Subcutaneous abdominal adipose tissue (tissue), 5 donors: ENCODE data around the gene ERC2.

Source experiments
- H3K27ac ChIP-seq: one replicate; pipeline ENCODE4 v1.7.0; 2013; ENCODE audit warnings: low read depth, mild to moderate bottlenecking, inconsistent platforms, low read length, moderate library complexity
- H3K27me3 ChIP-seq, 5 donors: one replicate each; pipeline ENCODE4 v1.7.0; 2013; ENCODE audit warnings: low read length in 5 of 5, inconsistent platforms in 1 of 5; ENCODE audit not compliant: control insufficient read depth in 5 of 5, insufficient read depth in 4 of 5
- H3K36me3 ChIP-seq, 5 donors: one replicate each; pipeline ENCODE4 v1.7.0; 2013; ENCODE audit warnings: low read length in 5 of 5; ENCODE audit not compliant: control insufficient read depth in 5 of 5, insufficient read depth in 5 of 5
- H3K4me1 ChIP-seq, 5 donors: one replicate each; pipeline ENCODE4 v1.7.0; 2013; ENCODE audit warnings: low read length in 5 of 5, mild to moderate bottlenecking in 3 of 5, moderate library complexity in 1 of 5; ENCODE audit not compliant: control insufficient read depth in 5 of 5, insufficient read depth in 5 of 5
- H3K4me3 ChIP-seq, 5 donors: one replicate each; pipeline ENCODE4 v1.7.0; 2013; ENCODE audit warnings: low read length in 5 of 5, low read depth in 1 of 5
- H3K9ac ChIP-seq, 5 donors: one replicate each; pipeline ENCODE4 v1.7.0; 2013; ENCODE audit warnings: low read length in 5 of 5, mild to moderate bottlenecking in 4 of 5, moderate library complexity in 3 of 5
- H3K9me3 ChIP-seq, 5 donors: one replicate each; pipeline ENCODE4 v1.7.0; 2013; ENCODE audit warnings: low read length in 5 of 5; ENCODE audit not compliant: control insufficient read depth in 5 of 5
- donor health status: healthy.
- donor health status: healthy.
- donor health status: healthy.
- donor health status: healthy.
- donor health status: healthy.

ERC2 gene

GRCh38 chr3:55792742-55793141, 675.5 kb downstream of the ERC2 start:
- no peaks in the 10 kb centered on the region for H3K4me1 ChIP-seq
- H3K36me3 ChIP-seq = no peaks in the 10 kb centered on the region
- no peaks in the 10 kb centered on the region for H3K9me3 ChIP-seq
- no peaks in the 10 kb centered on the region for H3K27me3 ChIP-seq
- H3K4me3 ChIP-seq = no peak overlapping the region
- H3K9ac ChIP-seq = no peak overlapping the region
- H3K27ac ChIP-seq = no peak overlapping the region

- Histone ChIP-seq H3K4me1 (no peaks in the 10 kb centered on the region), H3K4me3 (no peak overlapping the region), H3K27me3 (no peaks in the 10 kb centered on the region), H3K36me3 (no peaks in the 10 kb centered on the region), H3K9me3 (no peaks in the 10 kb centered on the region), H3K27ac (no peak overlapping the region), H3K9ac (no peak overlapping the region)
Observed at GRCh38 chr3:55792009-55792408, 676.3 kb downstream of the ERC2 start.

- Histone ChIP-seq H3K36me3 (no peaks in the 10 kb centered on the region), H3K4me3 (no peak overlapping the region), H3K9me3 (no peaks in the 10 kb centered on the region), H3K4me1 (no peaks in the 10 kb centered on the region), H3K27me3 (no peaks in the 10 kb centered on the region), H3K27ac (no peak overlapping the region), H3K9ac (no peak overlapping the region)
Observed at GRCh38 chr3:55790596-55791350, 677.5 kb downstream of the ERC2 start.

DNA sequence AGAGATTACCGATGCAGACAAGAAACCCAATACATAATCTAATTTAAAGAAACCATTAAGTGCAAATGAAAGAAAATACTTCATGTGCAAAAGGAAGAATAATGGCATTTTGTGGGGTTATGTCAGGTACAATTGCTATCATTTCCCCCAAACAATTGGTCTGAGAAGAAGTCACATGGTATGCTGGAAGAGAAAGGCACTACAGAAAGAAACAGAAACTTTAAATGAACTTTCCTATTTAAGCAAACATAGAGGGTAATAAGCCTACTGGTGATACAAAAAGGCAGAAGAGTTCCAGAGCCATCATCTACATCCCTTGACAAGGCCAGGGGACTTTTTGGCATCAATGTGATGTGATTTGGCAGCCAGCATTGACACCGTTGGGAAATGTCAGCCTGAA, 678.8 kb downstream of the ERC2 start:
- Histone ChIP-seq H3K27me3 (no peaks in the 10 kb centered on the region), H3K27ac (no peak overlapping the region), H3K4me3 (no peak overlapping the region), H3K4me1 (no peaks in the 10 kb centered on the region), H3K9me3 (no peaks in the 10 kb centered on the region), H3K36me3 (no peaks in the 10 kb centered on the region), H3K9ac (no peak overlapping the region)

DNA sequence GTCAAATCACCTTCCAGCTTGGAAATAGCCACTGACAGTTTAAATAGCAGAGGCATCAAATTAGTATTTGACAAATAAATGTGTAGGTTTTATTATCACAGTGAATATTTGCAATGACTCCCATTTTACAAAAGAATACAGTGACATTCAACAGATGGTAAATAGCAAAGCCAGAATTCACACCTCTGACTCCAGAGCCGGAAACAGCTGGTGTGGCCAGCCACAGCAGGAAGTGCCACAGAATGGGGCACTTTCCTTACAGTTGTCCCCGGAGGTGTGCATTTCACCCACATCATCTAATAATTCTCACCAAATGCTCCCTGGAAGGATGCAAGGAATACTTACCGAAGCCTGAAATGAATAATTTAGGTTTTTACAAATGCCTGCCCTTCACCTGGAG, 685.5 kb downstream of the ERC2 start:
- no peaks in the 10 kb centered on the region for H3K9me3 ChIP-seq
- no peak overlapping the region for H3K27ac ChIP-seq
- no peak overlapping the region for H3K4me3 ChIP-seq
- H3K27me3 ChIP-seq = no peaks in the 10 kb centered on the region
- H3K36me3 ChIP-seq = no peaks in the 10 kb centered on the region
- no peak overlapping the region for H3K9ac ChIP-seq
- H3K4me1 ChIP-seq = no peaks in the 10 kb centered on the region

DNA sequence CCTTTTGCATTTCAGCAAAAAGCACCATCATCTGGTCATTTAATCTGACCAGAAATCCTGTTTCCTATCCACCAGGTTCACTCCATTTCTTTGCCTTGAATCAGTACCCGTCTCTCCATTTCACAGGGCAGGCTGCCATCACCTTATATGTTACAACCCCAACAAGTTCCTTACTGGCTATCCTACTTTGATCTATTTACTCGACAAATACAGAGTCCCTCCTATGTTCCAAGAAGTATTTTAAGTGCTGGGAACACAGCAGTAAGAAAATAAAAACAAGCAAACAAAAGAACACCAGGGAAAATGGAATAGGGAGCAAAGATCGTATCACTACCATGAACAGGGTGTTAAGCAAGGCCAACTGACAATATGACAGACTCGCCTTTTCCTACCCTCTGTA, 685.9 kb downstream of the ERC2 start:
- H3K27me3 ChIP-seq = no peaks in the 10 kb centered on the region
- H3K27ac ChIP-seq = no peak overlapping the region
- H3K4me1 ChIP-seq = no peaks in the 10 kb centered on the region
- no peaks in the 10 kb centered on the region for H3K36me3 ChIP-seq
- no peaks in the 10 kb centered on the region for H3K9me3 ChIP-seq
- H3K4me3 ChIP-seq = no peak overlapping the region
- no peak overlapping the region for H3K9ac ChIP-seq

DNA sequence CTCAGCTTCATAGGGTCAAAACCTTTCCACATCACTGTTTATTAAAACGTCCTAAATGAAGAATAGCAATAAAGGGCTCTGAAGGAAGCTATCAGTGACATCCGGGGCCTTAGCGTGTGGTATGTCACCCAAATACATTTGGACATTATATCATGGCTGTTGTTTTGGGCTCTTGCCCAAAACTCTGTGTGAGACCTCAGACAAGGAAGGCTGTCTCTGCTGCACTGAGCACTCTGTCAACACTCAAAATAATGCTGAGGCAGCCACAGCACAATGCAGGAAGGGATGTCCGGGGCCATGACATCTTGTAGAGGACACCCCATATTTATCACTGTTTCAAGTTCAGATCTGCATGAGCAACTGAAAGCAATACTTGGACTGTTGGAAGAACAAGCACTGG, 687.4 kb downstream of the ERC2 start:
- Histone ChIP-seq H3K4me1 (no peaks in the 10 kb centered on the region), H3K4me3 (no peak overlapping the region), H3K36me3 (no peaks in the 10 kb centered on the region), H3K27me3 (no peaks in the 10 kb centered on the region), H3K9ac (no peak overlapping the region), H3K27ac (no peak overlapping the region), H3K9me3 (no peaks in the 10 kb centered on the region)

- no peak overlapping the region for H3K9ac ChIP-seq
- H3K36me3 ChIP-seq = no peaks in the 10 kb centered on the region
- no peaks in the 10 kb centered on the region for H3K27me3 ChIP-seq
- no peaks in the 10 kb centered on the region for H3K4me1 ChIP-seq
- no peak overlapping the region for H3K4me3 ChIP-seq
- H3K9me3 ChIP-seq = no peaks in the 10 kb centered on the region
- no peak overlapping the region for H3K27ac ChIP-seq
Observed at GRCh38 chr3:55779543-55779942, 688.7 kb downstream of the ERC2 start.

- Histone ChIP-seq H3K36me3 (no peaks in the 10 kb centered on the region), H3K4me3 (no peak overlapping the region), H3K9me3 (no peaks in the 10 kb centered on the region), H3K27me3 (no peaks in the 10 kb centered on the region), H3K27ac (no peak overlapping the region), H3K9ac (no peak overlapping the region), H3K4me1 (no peaks in the 10 kb centered on the region)
Observed at GRCh38 chr3:55775366-55776154, 692.7 kb downstream of the ERC2 start.

- H3K27ac ChIP-seq = no peak overlapping the region
- H3K4me3 ChIP-seq = no peak overlapping the region
- no peaks in the 10 kb centered on the region for H3K4me1 ChIP-seq
- no peaks in the 10 kb centered on the region for H3K27me3 ChIP-seq
- H3K9me3 ChIP-seq = no peaks in the 10 kb centered on the region
- no peak overlapping the region for H3K9ac ChIP-seq
- no peaks in the 10 kb centered on the region for H3K36me3 ChIP-seq
Observed at GRCh38 chr3:55774856-55775255, 693.4 kb downstream of the ERC2 start.
